ENCODE measurements around the gene LOC101059915.

The LOC101059915 gene

GRCh38 chrX:71667328-71668247 is at the start of gene LOC101059915:
Gene LOC101059915, plus strand, starts transcription at chrX:71667546.
- no peaks in the 10 kb centered on the region for H3K4me1 ChIP-seq (ENCODE audit: insufficient read depth, poor library complexity, severe bottlenecking)
- ATAC-seq (ENCODE audit: low read depth), result no peak

GRCh38 chrX:71617742-71618141 is 49.6 kb upstream of the LOC101059915 start:
- Histone ChIP-seq H3K9me3 (ENCODE audit: severe bottlenecking) (no peaks in the 10 kb centered on the region), H3K4me1 (ENCODE audit: insufficient read depth, poor library complexity, severe bottlenecking) (no peaks in the 10 kb centered on the region), H3K27ac (ENCODE audit: poor library complexity, severe bottlenecking) (no peak overlapping the region), H3K36me3 (ENCODE audit: low read depth) (no peaks in the 10 kb centered on the region), H3K4me3 (ENCODE audit: severe bottlenecking) (no peak overlapping the region), H3K27me3 (ENCODE audit: insufficient read depth, poor library complexity, severe bottlenecking) (no peaks in the 10 kb centered on the region)
- DNase-seq (ENCODE audit: low spot score) (no peak), ATAC-seq (ENCODE audit: low read depth) (no peak)
- no peak for TF ChIP-seq CTCF (IDR thresholded peaks at IDR 0.05; ENCODE audit: poor library complexity, severe bottlenecking)

More at GRCh38 chrX:71667328-71668247, at the start of gene LOC101059915:
- Histone ChIP-seq H3K27ac (ENCODE audit: poor library complexity, severe bottlenecking) (no peak within 1 kb of the TSS), H3K36me3 (ENCODE audit: low read depth) (no peaks in the 10 kb centered on the region), H3K9me3 (ENCODE audit: severe bottlenecking) (no peaks in the 10 kb centered on the region), H3K27me3 (ENCODE audit: insufficient read depth, poor library complexity, severe bottlenecking) (no peaks in the 10 kb centered on the region), H3K4me3 (ENCODE audit: severe bottlenecking) (no peak within 1 kb of the TSS)
- no peak for TF ChIP-seq CTCF (IDR thresholded peaks at IDR 0.05; ENCODE audit: poor library complexity, severe bottlenecking)
- no peak for DNase-seq (ENCODE audit: low spot score)

- Histone ChIP-seq H3K27me3 (ENCODE audit: insufficient read depth, poor library complexity, severe bottlenecking) (no peaks in the 10 kb centered on the region), H3K27ac (ENCODE audit: poor library complexity, severe bottlenecking) (no peak within 1 kb of the TSS), H3K36me3 (ENCODE audit: low read depth) (no peaks in the 10 kb centered on the region), H3K4me1 (ENCODE audit: insufficient read depth, poor library complexity, severe bottlenecking) (no peaks in the 10 kb centered on the region), H3K9me3 (ENCODE audit: severe bottlenecking) (no peaks in the 10 kb centered on the region), H3K4me3 (ENCODE audit: severe bottlenecking) (no peak within 1 kb of the TSS)
- no peak for DNase-seq (ENCODE audit: low spot score)
- no peak for ATAC-seq (ENCODE audit: low read depth)
- no peak for TF ChIP-seq CTCF (IDR thresholded peaks at IDR 0.05; ENCODE audit: poor library complexity, severe bottlenecking)
Measured at GRCh38 chrX:71618303-71618721, 49.0 kb upstream of the LOC101059915 start, which contains the start of gene CXCR3. Gene CXCR3, minus strand, starts transcription at chrX:71618511. Its CDS starts 62 bp downstream, at chrX:71618449.

- H3K4me1 ChIP-seq (ENCODE audit: insufficient read depth, poor library complexity, severe bottlenecking), result no peaks in the 10 kb centered on the region
- no peaks in the 10 kb centered on the region for H3K27me3 ChIP-seq (ENCODE audit: insufficient read depth, poor library complexity, severe bottlenecking)
- DNase-seq (ENCODE audit: low spot score) (no peak), ATAC-seq (ENCODE audit: low read depth) (no peak)
- no peaks in the 10 kb centered on the region for H3K36me3 ChIP-seq (ENCODE audit: low read depth)
- H3K4me3 ChIP-seq (ENCODE audit: severe bottlenecking), result no peak overlapping the region
- no peak overlapping the region for H3K27ac ChIP-seq (ENCODE audit: poor library complexity, severe bottlenecking)
- no peaks in the 10 kb centered on the region for H3K9me3 ChIP-seq (ENCODE audit: severe bottlenecking)
- TF ChIP-seq CTCF (IDR thresholded peaks at IDR 0.05; ENCODE audit: poor library complexity, severe bottlenecking), result no peak
Measured at GRCh38 chrX:71618787-71619186, 48.6 kb upstream of the LOC101059915 start.

GRCh38 chrX:71619193-71619592 is 48.2 kb upstream of the LOC101059915 start:
- no peak for ATAC-seq (ENCODE audit: low read depth)
- Histone ChIP-seq H3K27ac (ENCODE audit: poor library complexity, severe bottlenecking) (no peak overlapping the region), H3K4me1 (ENCODE audit: insufficient read depth, poor library complexity, severe bottlenecking) (no peaks in the 10 kb centered on the region), H3K4me3 (ENCODE audit: severe bottlenecking) (no peak overlapping the region), H3K36me3 (ENCODE audit: low read depth) (no peaks in the 10 kb centered on the region), H3K9me3 (ENCODE audit: severe bottlenecking) (no peaks in the 10 kb centered on the region), H3K27me3 (ENCODE audit: insufficient read depth, poor library complexity, severe bottlenecking) (no peaks in the 10 kb centered on the region)
- TF ChIP-seq CTCF (IDR thresholded peaks at IDR 0.05; ENCODE audit: poor library complexity, severe bottlenecking), result no peak
- no peak for DNase-seq (ENCODE audit: low spot score)

Measured in RWPE2 (cell line).